Thoracic aorta endothelial cell (primary cell): ENCODE results near the gene DISC1. TPM values are rescaled to one million over a fixed set of nuclear protein-coding genes. Genes with fewer than 3 reads are reported as not detected.

Experiments
- small RNA-seq: library from RNA; depleted of rRNA; stranded (forward); fragments of <200 nt; gene quantifications from one replicate; pipeline ENCODE3, GENCODE V24; 2012
- total RNA-seq: library from RNA; depleted of rRNA; stranded (reverse); fragments of >200 nt; gene quantifications from 2 replicates; pipeline ENCODE4 v1.2.3, GENCODE V29; 2012

DISC1 gene
- 18.0 and 20.3 TPM in 2 replicates for total RNA-seq

DNA sequence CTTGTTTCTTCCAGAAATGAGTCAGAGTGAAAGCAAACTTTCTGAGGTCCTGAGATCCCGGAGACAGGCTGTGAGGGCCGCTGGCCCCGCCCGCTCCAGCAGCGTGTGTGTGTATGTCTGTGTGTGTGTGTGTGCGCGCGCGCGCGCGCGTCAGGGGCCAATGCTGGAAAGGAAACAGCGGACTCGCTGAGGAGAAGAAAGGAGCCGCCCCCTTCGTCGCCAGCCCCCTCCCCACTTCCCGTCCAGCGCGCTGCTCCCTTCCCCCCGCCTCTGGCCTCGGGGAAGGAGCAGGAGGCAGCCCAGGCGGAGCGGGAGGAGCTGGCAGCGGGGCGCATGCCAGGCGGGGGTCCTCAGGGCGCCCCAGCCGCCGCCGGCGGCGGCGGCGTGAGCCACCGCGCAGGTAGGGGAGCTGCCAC, at the start of gene DISC1:
Gene DISC1, plus strand, starts transcription at position 256 of the 416 bp plus-strand sequence. Its CDS starts 78 bp downstream, at position 334.

Small RNA genes lying within 50 kb of the gene (small RNA-seq; reads per million reads assigned to genes)
- gene RF02102 (not detected), gene RNU5A-5P (not detected)

Other genes with a start within 250 kb of the DISC1 start
- gene EGLN1, start 204.5 kb upstream of the DISC1 start, total RNA-seq = 92.8 and 110 TPM in 2 replicates
- gene TSNAX, start 98.1 kb upstream of the DISC1 start, total RNA-seq = 41.2 and 41.4 TPM in 2 replicates